BE2C (cell line): ENCODE results near the gene NTPCR.

Experiments used
- DNase-seq: peaks from one replicate; pipeline ENCODE4 v3.0.0-alpha.2; 2020
- H3K27me3 ChIP-seq: fragments of 250-450 bp; sonication (Bioruptor Pico); 2 replicates; pipeline ENCODE4 v1.5.1; 2020; ENCODE audit warnings: mild to moderate bottlenecking
- H3K36me3 ChIP-seq: fragments of 250-450 bp; sonication (Bioruptor Pico); 2 replicates; pipeline ENCODE4 v1.5.1; 2020; ENCODE audit warnings: mild to moderate bottlenecking
- H3K4me1 ChIP-seq: fragments of 250-450 bp; sonication (Bioruptor Pico); 2 replicates; pipeline ENCODE4 v1.5.1; 2020
- H3K4me3 ChIP-seq: 2 replicates; pipeline ENCODE4 v1.5.1; 2011; ENCODE audit warnings: low read depth, low read length
- H3K9me3 ChIP-seq: fragments of 250-450 bp; sonication (Bioruptor Pico); 2 replicates; pipeline ENCODE4 v1.5.1; 2020
- TF ChIP-seq, protein P1 (sequence below): IDR thresholded peaks from 2 replicates; pipeline ENCODE4 v1.5.1; 2012; ENCODE audit warnings: mild to moderate bottlenecking, low read depth, low read length

The NTPCR gene

DNA sequence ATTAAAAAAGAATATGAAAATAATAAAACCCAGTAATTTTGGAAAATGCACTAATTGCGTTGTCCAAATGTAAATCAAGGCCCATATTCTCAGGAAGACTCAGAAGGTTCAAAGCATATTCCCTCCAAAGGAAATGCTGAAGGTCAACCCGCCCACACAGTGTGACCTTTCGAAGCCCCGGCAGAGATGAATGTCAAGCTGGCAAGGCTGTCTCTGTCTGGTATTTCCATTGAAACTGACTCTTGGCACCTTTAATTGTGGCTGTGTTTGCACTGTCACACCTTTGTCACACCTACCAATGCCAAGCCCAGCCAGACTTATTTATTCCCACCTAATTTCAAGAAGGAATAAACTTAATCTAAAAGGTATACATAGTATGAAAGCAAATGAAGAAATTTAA is 82.5 kb downstream of the NTPCR start:
- no peaks in the 10 kb centered on the region for H3K36me3 ChIP-seq
- TF ChIP-seq, protein P1, sequence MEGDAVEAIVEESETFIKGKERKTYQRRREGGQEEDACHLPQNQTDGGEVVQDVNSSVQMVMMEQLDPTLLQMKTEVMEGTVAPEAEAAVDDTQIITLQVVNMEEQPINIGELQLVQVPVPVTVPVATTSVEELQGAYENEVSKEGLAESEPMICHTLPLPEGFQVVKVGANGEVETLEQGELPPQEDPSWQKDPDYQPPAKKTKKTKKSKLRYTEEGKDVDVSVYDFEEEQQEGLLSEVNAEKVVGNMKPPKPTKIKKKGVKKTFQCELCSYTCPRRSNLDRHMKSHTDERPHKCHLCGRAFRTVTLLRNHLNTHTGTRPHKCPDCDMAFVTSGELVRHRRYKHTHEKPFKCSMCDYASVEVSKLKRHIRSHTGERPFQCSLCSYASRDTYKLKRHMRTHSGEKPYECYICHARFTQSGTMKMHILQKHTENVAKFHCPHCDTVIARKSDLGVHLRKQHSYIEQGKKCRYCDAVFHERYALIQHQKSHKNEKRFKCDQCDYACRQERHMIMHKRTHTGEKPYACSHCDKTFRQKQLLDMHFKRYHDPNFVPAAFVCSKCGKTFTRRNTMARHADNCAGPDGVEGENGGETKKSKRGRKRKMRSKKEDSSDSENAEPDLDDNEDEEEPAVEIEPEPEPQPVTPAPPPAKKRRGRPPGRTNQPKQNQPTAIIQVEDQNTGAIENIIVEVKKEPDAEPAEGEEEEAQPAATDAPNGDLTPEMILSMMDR: no peak
- H3K4me3 ChIP-seq: no peak overlapping the region
- H3K4me1 ChIP-seq: peaks cover 10% of the 10 kb centered on the region
- DNase-seq: no peak
- no peaks in the 10 kb centered on the region for H3K9me3 ChIP-seq
- H3K27me3 ChIP-seq: no peaks in the 10 kb centered on the region

DNA sequence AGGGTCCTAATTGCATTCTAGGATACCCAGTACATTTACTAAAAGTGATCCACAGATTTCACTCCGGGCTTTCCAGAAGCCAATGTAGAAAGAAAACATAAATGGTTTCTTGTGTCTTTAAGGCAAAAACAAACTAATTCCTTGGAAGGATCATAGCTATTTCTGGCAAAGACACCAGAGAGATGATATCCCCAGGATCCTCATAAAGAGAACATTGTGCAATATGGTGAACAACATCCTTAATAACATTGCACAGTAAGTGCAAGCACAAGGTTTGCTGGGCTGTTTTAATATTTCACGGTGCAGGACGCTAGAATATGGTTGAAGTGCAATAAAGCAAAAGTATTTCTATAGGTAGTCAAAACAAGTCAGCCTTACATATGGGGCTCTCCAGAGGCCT is 83.0 kb downstream of the NTPCR start:
- TF ChIP-seq, protein P1: no peak
- Histone ChIP-seq H3K36me3 (no peaks in the 10 kb centered on the region), H3K9me3 (no peaks in the 10 kb centered on the region), H3K4me1 (peaks cover 13% of the 10 kb centered on the region), H3K4me3 (no peak overlapping the region), H3K27me3 (no peaks in the 10 kb centered on the region)
- no peak for DNase-seq
